H1 (cell line): ENCODE measurements around the gene GNG8. TPM values are rescaled to one million over a fixed set of nuclear protein-coding genes. Genes with fewer than 3 reads are reported as not detected.

Experiments
- CTCF ChIA-PET: fragments of 300-600 bp; sonication (Branson Sonifier 250); formaldehyde crosslinking; loops from one replicate; lab custom pipeline; 2021; ENCODE audit not compliant: partially characterized antibody; lab: Charles Lee
- POLR2A ChIA-PET: fragments of 300-600 bp; sonication (Branson Sonifier 250); formaldehyde crosslinking; loops from one replicate; lab custom pipeline; 2021; ENCODE audit warnings: inconsistent platforms; ENCODE audit not compliant: partially characterized antibody; lab: Charles Lee
- DNase-seq, 2 experiments: peaks; one replicate each; pipeline versions ENCODE4 v3.0.0 to v3.0.0-alpha.2; 2010 to 2022; ENCODE audit warnings: low spot score in 2 of 2, low read depth in 1 of 2, mixed read lengths in 1 of 2
- FAIRE-seq: peaks from 2 replicates; lab custom pipeline; 2011; peaks lifted over from hg19 to GRCh38; lab: Jason Lieb, UNC
- H2AFZ ChIP-seq: 2 replicates; pipeline ENCODE4 v1.8.1; 2012; ENCODE audit warnings: low read length, inconsistent platforms
- H2AK5ac ChIP-seq: 2 replicates; pipeline ENCODE4 v1.6.1; 2013; ENCODE audit warnings: low read depth, low read length
- H2BK120ac ChIP-seq: replicated peaks from 2 replicates; pipeline ENCODE3; 2013; ENCODE audit warnings: low read depth, low read length, inconsistent platforms
- H2BK12ac ChIP-seq: 2 replicates; pipeline ENCODE4 v1.6.1; 2013; ENCODE audit warnings: low read depth, low read length
- H2BK15ac ChIP-seq: 2 replicates; pipeline ENCODE4 v1.6.1; 2013; ENCODE audit warnings: low read length
- H2BK20ac ChIP-seq: 2 replicates; pipeline ENCODE4 v1.6.1; 2013; ENCODE audit warnings: low read length
- H2BK5ac ChIP-seq: 2 replicates; pipeline ENCODE4 v1.6.1; 2013; ENCODE audit warnings: low read depth, low read length
- H3K14ac ChIP-seq: 2 replicates; pipeline ENCODE4 v1.6.1; 2013; ENCODE audit warnings: inconsistent platforms; ENCODE audit not compliant: insufficient read length
- H3K18ac ChIP-seq: 2 replicates; pipeline ENCODE4 v1.6.1; 2013; ENCODE audit warnings: low read length; ENCODE audit errors: extremely low read depth
- H3K23ac ChIP-seq: 2 replicates; pipeline ENCODE4 v1.6.1; 2013; ENCODE audit warnings: inconsistent platforms; ENCODE audit not compliant: insufficient read length
- H3K23me2 ChIP-seq: 2 replicates; pipeline ENCODE4 v1.6.1; 2013; ENCODE audit warnings: low read depth, low read length
- H3K27ac ChIP-seq: 2 replicates; pipeline ENCODE4 v1.6.1; 2011; ENCODE audit warnings: low read depth, low read length, inconsistent platforms
- H3K27me3 ChIP-seq, 4 experiments: replicated peaks in 1 of 4; 1 replicate in 1 of 4; 2 replicates in 3 of 4; pipeline versions ENCODE4 v1.6.1 to v1.8.1; 2011 to 2013; ENCODE audit warnings: low read length in 3 of 4, mild to moderate bottlenecking in 3 of 4, inconsistent platforms in 2 of 4, mixed read lengths in 2 of 4, moderate library complexity in 1 of 4; ENCODE audit not compliant: control insufficient read depth in 3 of 4, insufficient read depth in 3 of 4; ENCODE audit errors: extremely low read depth in 1 of 4
- H3K36me3 ChIP-seq, 4 experiments: 2 replicates each; pipeline versions ENCODE4 v1.6.1 to v1.8.1; 2011 to 2013; ENCODE audit warnings: mild to moderate bottlenecking in 4 of 4, low read length in 3 of 4, moderate library complexity in 2 of 4, control low read depth in 1 of 4, inconsistent platforms in 1 of 4; ENCODE audit not compliant: insufficient read depth in 4 of 4, control insufficient read depth in 2 of 4
- H3K4ac ChIP-seq: replicated peaks from 2 replicates; pipeline ENCODE3; 2013; ENCODE audit warnings: low read length, low read depth, mixed read lengths, inconsistent platforms; ENCODE audit not compliant: insufficient read length
- H3K4me1 ChIP-seq, 4 experiments: replicated peaks in 1 of 4; 1 replicate in 1 of 4; 2 replicates in 3 of 4; pipeline versions ENCODE4 v1.6.1 to v1.8.1; 2011 to 2013; ENCODE audit warnings: low read length in 3 of 4, inconsistent platforms in 2 of 4, mixed read lengths in 1 of 4; ENCODE audit not compliant: insufficient read depth in 4 of 4, control insufficient read depth in 3 of 4
- H3K4me2 ChIP-seq, 2 experiments: 2 replicates each; pipeline versions ENCODE4 v1.6.1 to v1.8.1; 2011 to 2013; ENCODE audit warnings: low read depth in 2 of 2, low read length in 2 of 2, control low read depth in 1 of 2, inconsistent platforms in 1 of 2, mild to moderate bottlenecking in 1 of 2; ENCODE audit not compliant: insufficient read depth in 1 of 2
- H3K4me3 ChIP-seq, 4 experiments: fragments of 200-600, 300-600 bp in 1 of 4; sonication (generic), shearing (Covaris generic), sonication (Bioruptor Twin) in 1 of 4; 2 replicates each; pipeline versions ENCODE4 v1.5.1 to v1.8.1; 2011 to 2016; ENCODE audit warnings: low read length in 4 of 4, low read depth in 3 of 4, control low read depth in 2 of 4, inconsistent platforms in 2 of 4, mild to moderate bottlenecking in 2 of 4, mixed read lengths in 1 of 4, moderate library complexity in 1 of 4; ENCODE audit not compliant: insufficient read depth in 2 of 4; ENCODE audit errors: extremely low read depth in 1 of 4
- H3K56ac ChIP-seq: replicated peaks from 2 replicates; pipeline ENCODE3; 2013; ENCODE audit warnings: low read depth, mild to moderate bottlenecking, mixed read lengths, low read length, inconsistent platforms; ENCODE audit not compliant: insufficient read length
- H3K79me1 ChIP-seq: 2 replicates; pipeline ENCODE4 v1.6.1; 2013; ENCODE audit warnings: low read depth, low read length, control low read depth
- H3K79me2 ChIP-seq, 2 experiments: 2 replicates each; pipeline versions ENCODE4 v1.6.1 to v1.8.1; 2012 to 2013; ENCODE audit warnings: low read length in 2 of 2, mild to moderate bottlenecking in 2 of 2, inconsistent platforms in 1 of 2; ENCODE audit not compliant: insufficient read depth in 2 of 2, control insufficient read depth in 1 of 2
- H3K9ac ChIP-seq, 4 experiments: replicated peaks in 1 of 4; 1 replicate in 1 of 4; 2 replicates in 3 of 4; pipeline versions ENCODE4 v1.6.1 to v1.8.1; 2011 to 2013; ENCODE audit warnings: low read depth in 3 of 4, low read length in 3 of 4, control low read depth in 2 of 4, mild to moderate bottlenecking in 2 of 4, moderate library complexity in 2 of 4, inconsistent platforms in 1 of 4; ENCODE audit errors: extremely low read depth in 1 of 4
- H3K9me3 ChIP-seq, 2 experiments: 2 replicates each; pipeline versions ENCODE4 v1.6.1 to v1.8.1; 2012 to 2013; ENCODE audit warnings: mild to moderate bottlenecking in 2 of 2, moderate library complexity in 2 of 2, control low read depth in 1 of 2, inconsistent platforms in 1 of 2, low read depth in 1 of 2, low read length in 1 of 2, mixed read lengths in 1 of 2; ENCODE audit not compliant: insufficient read depth in 2 of 2
- H4K20me1 ChIP-seq, 2 experiments: replicated peaks in 1 of 2; 2 replicates each; pipeline versions ENCODE3 to v1.8.1; 2011 to 2013; ENCODE audit warnings: inconsistent platforms in 2 of 2, low read length in 2 of 2, mild to moderate bottlenecking in 1 of 2; ENCODE audit not compliant: insufficient read depth in 2 of 2, control insufficient read depth in 1 of 2
- H4K5ac ChIP-seq: 2 replicates; pipeline ENCODE4 v1.6.1; 2013; ENCODE audit warnings: low read length, low read depth, mixed read lengths, inconsistent platforms; ENCODE audit not compliant: insufficient read length
- H4K8ac ChIP-seq: 2 replicates; pipeline ENCODE4 v1.8.0; 2013; ENCODE audit warnings: mild to moderate bottlenecking, moderate library complexity, low read length, inconsistent platforms; ENCODE audit not compliant: insufficient read depth; ENCODE audit errors: extremely low read depth
- H4K91ac ChIP-seq: replicated peaks from 2 replicates; pipeline ENCODE3; 2013; ENCODE audit warnings: low read length, mixed read lengths, inconsistent platforms; ENCODE audit not compliant: insufficient read length
- BRCA1 ChIP-seq: IDR thresholded peaks from 2 replicates; pipeline ENCODE4 v1.6.1; 2012; ENCODE audit warnings: low read depth, low read length, improper control_type of control experiment
- CHD1 ChIP-seq: IDR thresholded peaks from 2 replicates; pipeline ENCODE4 v1.6.1; 2012; ENCODE audit warnings: low read depth, low read length, improper control_type of control experiment
- EZH2 ChIP-seq: fragments of 200-600 bp; sonication (generic); IDR thresholded peaks from 2 replicates; pipeline ENCODE4 v1.7.1; 2012; ENCODE audit warnings: low read depth, mild to moderate bottlenecking, moderate library complexity, low read length, inconsistent platforms; ENCODE audit not compliant: severe bottlenecking
- KDM1A ChIP-seq: fragments of 200-600, 300-600 bp; sonication (generic); IDR thresholded peaks from 2 replicates; pipeline ENCODE4 v1.7.1; 2016; ENCODE audit warnings: mild to moderate bottlenecking, low read length, borderline replicate concordance
- KDM4A ChIP-seq: IDR thresholded peaks from one replicate; pipeline ENCODE4 v1.7.1; 2012; ENCODE audit warnings: low read depth, mild to moderate bottlenecking, moderate library complexity, low read length, inconsistent platforms; ENCODE audit not compliant: severe bottlenecking
- PHF8 ChIP-seq: fragments of 200-600 bp; sonication (generic); conservative IDR thresholded peaks from 2 replicates; pipeline ENCODE4 v1.7.1; 2012; ENCODE audit warnings: low read depth, mild to moderate bottlenecking, inconsistent platforms, low read length, moderate library complexity
- TCF12 ChIP-seq: IDR thresholded peaks from 2 replicates; pipeline ENCODE4 v1.6.1; 2011; ENCODE audit warnings: low read depth, mild to moderate bottlenecking, low read length
- YY1 ChIP-seq: IDR thresholded peaks from 2 replicates; pipeline ENCODE4 v1.6.1; 2011; ENCODE audit warnings: low read depth, mild to moderate bottlenecking, low read length
- WGBS, 2 experiments: shearing (Covaris generic) in 1 of 2; methylation state at CpG; one replicate each; pipeline versions ENCODE4 v1.1.6 to v1.1.7; 2013 to 2015; ENCODE audit warnings: low lambda C conversion rate in 2 of 2, mixed read lengths in 2 of 2, inconsistent platforms in 1 of 2, low coverage in 1 of 2, missing lambda C conversion rate in 1 of 2; ENCODE audit not compliant: insufficient replicate concordance in 2 of 2, insufficient coverage in 1 of 2, insufficient read length in 1 of 2; ENCODE audit errors: extremely low coverage in 1 of 2, missing lambda C conversion rate in 1 of 2; 5-methylcytosine and 5-hydroxymethylcytosine counted together
- polyA plus RNA-seq, 7 experiments: library from polyadenylated mRNA; depleted of rRNA in 3 of 7; stranded (reverse) in 5 of 7; unstranded in 2 of 7; fragments of >200 nt in 5 of 7; fragments of 200-250 nt in 2 of 7; gene quantifications; 1 replicate in 5 of 7; 2 replicates in 1 of 7; 4 replicates in 1 of 7; pipeline versions ENCODE4 v1.2.1 to v1.2.3, GENCODE V29; 2011 to 2013; ENCODE audit warnings: missing spikeins in 2 of 7, mixed read lengths in 2 of 7
- total RNA-seq: library from RNA; stranded (reverse); fragmentation: NEBNext Ultra II Directional; extraction: Animal tissue kit (Norgen Biotek cat#: 25700); gene quantifications from 2 replicates; pipeline ENCODE4 v1.2.1, GENCODE V29; 2021

Gene GNG8
- total and polyA plus RNA-seq, 2 of the 8 experiments (the other 6 are each of a cell fraction or from before 2014, with no cell fraction given), result not detected

- FAIRE-seq (no peak), DNase-seq (no peak)
- no peak overlapping the region for H3K9ac ChIP-seq
- H2BK120ac ChIP-seq, result no peak overlapping the region
- peak overlapping the region; percentile 82 to 87 for H3K4me2 ChIP-seq
- H3K18ac ChIP-seq, result peak overlapping the region; percentile 48; the same call in 1 of the 2 replicates
- peaks cover 0 to 11% of the 10 kb centered on the region in 2 experiments for H4K20me1 ChIP-seq
- peaks cover 0 to 25% (median 16%) of the 10 kb centered on the region in 4 experiments; a peak in 6 of 7 replicates for H3K4me1 ChIP-seq
- H3K79me1 ChIP-seq, result no peaks in the 10 kb centered on the region; the same call in 1 of the 2 replicates
- H3K36me3 ChIP-seq, result no peaks in the 10 kb centered on the region
- H2BK5ac ChIP-seq, result no peak overlapping the region
- no peak overlapping the region for H4K8ac ChIP-seq
- no peak overlapping the region for H3K27ac ChIP-seq
- no peak overlapping the region for H2BK15ac ChIP-seq
- H2BK20ac ChIP-seq, result no peak overlapping the region
- no peak overlapping the region for H4K5ac ChIP-seq
- H3K4me3 ChIP-seq, result peak overlapping the region; percentile 47 to 97 (median 58)
- H2AFZ ChIP-seq, result no peak overlapping the region
- H4K91ac ChIP-seq, result no peak overlapping the region
- H3K23me2 ChIP-seq, result peaks cover 23% of the 10 kb centered on the region
- no peak overlapping the region for H2AK5ac ChIP-seq
- no peak for TF ChIP-seq KDM1A
- peak; percentile 48 for TF ChIP-seq KDM4A
- TF ChIP-seq BRCA1, result no peak
- no peak for TF ChIP-seq CHD1
- TF ChIP-seq PHF8, result 0 out of 2 replicates have a peak, but pooled peaks have one; percentile 33
- TF ChIP-seq YY1, result 0 out of 2 replicates have a peak, but pooled peaks have one; percentile 11
- no peak for TF ChIP-seq TCF12
- no peak for TF ChIP-seq EZH2
- H3K14ac ChIP-seq, result no peak overlapping the region
- WGBS, 2 experiments, result 11% methylated on average over 8 of the region's 23 CpGs; no CpG with 5 or more reads in 1 of the 2 experiments
- H3K56ac ChIP-seq, result no peak overlapping the region
- no peak overlapping the region for H2BK12ac ChIP-seq
- no peak overlapping the region for H3K23ac ChIP-seq
- H3K27me3 ChIP-seq, result peaks cover 5 to 50% (median 42%) of the 10 kb centered on the region in 4 experiments
- no peak overlapping the region for H3K4ac ChIP-seq
- no peaks in the 10 kb centered on the region for H3K79me2 ChIP-seq
- CTCF ChIA-PET, result interaction anchor here (0.6 to 15.3 kb wide), 3 partner anchors 18 to 367 kb away, joined by 6 to 309 read pairs (median 56); partner anchors contain the start of gene DACT3
- POLR2A ChIA-PET, result interaction anchor here (1.3 to 1.4 kb wide), 2 partner anchors 24 to 25 kb away, joined by 3 to 4 read pairs; no protein-coding TSS in a partner anchor
- H3K9me3 ChIP-seq, result no peaks in the 10 kb centered on the region
Measured at GRCh38 chr19:46634656-46635218, 1.3 kb downstream of the GNG8 start.
